ENCODE results near the gene FBXO45. TPM values are rescaled to one million over a fixed set of nuclear protein-coding genes. Genes with fewer than 3 reads are reported as not detected.

FBXO45 gene
- total RNA-seq, 1 experiment from 2014 or later, result 18.6 TPM

GRCh38 chr3:196599734-196600128 is 31.3 kb downstream of the FBXO45 start:
- no peak for DNase-seq
- Histone ChIP-seq H3K79me1 (ENCODE audit: insufficient read depth, low read depth, low read length, poor library complexity, severe bottlenecking) (no peaks in the 10 kb centered on the region), H3K14ac (ENCODE audit: insufficient read depth, low read length) (no peak overlapping the region), H4K20me1 (ENCODE audit: control insufficient read depth, insufficient read depth, insufficient read length) (no peaks in the 10 kb centered on the region), H3K4me2 (ENCODE audit: insufficient read depth, insufficient read length, low read length) (no peak overlapping the region), H4K91ac (ENCODE audit: insufficient read length, low read depth, low read length) (no peak overlapping the region), H2BK5ac (ENCODE audit: insufficient read length, low read length) (no peak overlapping the region), H4K5ac (ENCODE audit: insufficient read length, low read depth, low read length) (no peak overlapping the region), H3T11ph (ENCODE audit: low read length) (no peak overlapping the region), H3K23ac (ENCODE audit: insufficient read length, low read depth, low read length) (no peak overlapping the region), H3K79me2 (ENCODE audit: insufficient read depth, low read length) (no peaks in the 10 kb centered on the region), H3K4ac (ENCODE audit: low read depth, low read length) (no peak overlapping the region), H4K8ac (replicated peaks; ENCODE audit: insufficient read length, low read depth, low read length) (no peak overlapping the region), H3K23me2 (ENCODE audit: insufficient read length, low read depth, low read length, poor library complexity, severe bottlenecking) (no peaks in the 10 kb centered on the region), H2BK20ac (ENCODE audit: low read depth, low read length, poor library complexity, severe bottlenecking) (no peak overlapping the region), H2BK15ac (ENCODE audit: low read depth, low read length) (no peak overlapping the region), H3K18ac (ENCODE audit: insufficient read length, low read depth, low read length) (no peak overlapping the region), H3K27me3 (ENCODE audit: insufficient read depth, low read length) (no peaks in the 10 kb centered on the region), H3K27ac (ENCODE audit: insufficient read length, low read depth, low read length) (no peak overlapping the region), H3K4me1 (ENCODE audit: insufficient read depth, low read length) (no peaks in the 10 kb centered on the region), H2AFZ (ENCODE audit: low read length) (no peak overlapping the region), H2BK12ac (ENCODE audit: insufficient read length, low read depth, low read length) (no peak overlapping the region), H3K9me3 (ENCODE audit: control insufficient read depth, low read depth, low read length) (no peaks in the 10 kb centered on the region), H3K56ac (ENCODE audit: insufficient read length, low read depth, low read length) (no peak overlapping the region), H2BK120ac (ENCODE audit: low read depth, low read length, poor library complexity, severe bottlenecking) (no peak overlapping the region), H2AK5ac (ENCODE audit: insufficient read length, low read length) (no peak overlapping the region), H3K9ac (ENCODE audit: extremely low read depth, insufficient read length, low read length) (no peak overlapping the region)
- WGBS (ENCODE audit: extremely low coverage, insufficient read length, low lambda C conversion rate), result no CpG with 5 or more reads among the region's 5 CpGs
- TF ChIP-seq, protein P1, sequence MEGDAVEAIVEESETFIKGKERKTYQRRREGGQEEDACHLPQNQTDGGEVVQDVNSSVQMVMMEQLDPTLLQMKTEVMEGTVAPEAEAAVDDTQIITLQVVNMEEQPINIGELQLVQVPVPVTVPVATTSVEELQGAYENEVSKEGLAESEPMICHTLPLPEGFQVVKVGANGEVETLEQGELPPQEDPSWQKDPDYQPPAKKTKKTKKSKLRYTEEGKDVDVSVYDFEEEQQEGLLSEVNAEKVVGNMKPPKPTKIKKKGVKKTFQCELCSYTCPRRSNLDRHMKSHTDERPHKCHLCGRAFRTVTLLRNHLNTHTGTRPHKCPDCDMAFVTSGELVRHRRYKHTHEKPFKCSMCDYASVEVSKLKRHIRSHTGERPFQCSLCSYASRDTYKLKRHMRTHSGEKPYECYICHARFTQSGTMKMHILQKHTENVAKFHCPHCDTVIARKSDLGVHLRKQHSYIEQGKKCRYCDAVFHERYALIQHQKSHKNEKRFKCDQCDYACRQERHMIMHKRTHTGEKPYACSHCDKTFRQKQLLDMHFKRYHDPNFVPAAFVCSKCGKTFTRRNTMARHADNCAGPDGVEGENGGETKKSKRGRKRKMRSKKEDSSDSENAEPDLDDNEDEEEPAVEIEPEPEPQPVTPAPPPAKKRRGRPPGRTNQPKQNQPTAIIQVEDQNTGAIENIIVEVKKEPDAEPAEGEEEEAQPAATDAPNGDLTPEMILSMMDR (conservative IDR thresholded peaks at IDR 0.05), result no peak
- Mint-ChIP-seq H3K27ac (no peak overlapping the region), H3K36me3 (ENCODE audit: insufficient read depth in 1 of 3, low read depth in 3 of 3) (no peaks in the 10 kb centered on the region), H3K27me3 (ENCODE audit: low read depth) (peaks cover 8% of the 10 kb centered on the region), H3K4me3 (no peak overlapping the region), H3K9me3 (no peaks in the 10 kb centered on the region), H3K4me1 (peaks cover 0 to 8% of the 10 kb centered on the region in 2 experiments; a peak in 2 of 4 replicates)

All from H9 (cell line).